ENCODE data around the gene SLC25A46. TPM values are rescaled to one million over a fixed set of nuclear protein-coding genes. Genes with fewer than 3 reads are reported as not detected.

SLC25A46 gene
- total and polyA plus RNA-seq, 2 of the 8 experiments (the other 6 are each of a cell fraction or from before 2014, with no cell fraction given): 10.6 to 21.7 TPM

DNA sequence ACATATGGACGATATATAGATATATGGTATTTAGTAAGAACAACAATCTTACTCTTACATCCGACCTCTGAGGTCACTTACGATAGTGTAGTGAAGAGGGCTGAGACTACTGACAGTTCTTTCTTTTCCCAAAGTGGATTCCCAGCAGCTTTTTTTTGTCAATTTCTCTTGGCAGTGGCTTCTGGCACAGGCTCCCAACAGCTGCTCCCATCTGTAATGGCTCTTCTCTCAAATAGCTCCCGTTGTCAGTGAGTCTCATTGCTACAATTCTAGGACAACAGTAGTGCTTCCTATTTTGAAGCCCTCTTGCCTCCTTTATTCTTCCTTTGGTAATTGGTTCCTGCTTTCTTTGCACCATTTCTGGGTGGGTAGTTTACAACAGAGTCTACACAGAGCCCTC is 68.4 kb downstream of the SLC25A46 start:
- DNase-seq (ENCODE audit: low read depth in 1 of 2, low spot score in 2 of 2) (no peak), FAIRE-seq (no peak)
- POLR2A ChIA-PET (ENCODE audit: partially characterized antibody): no interaction called here
- TF ChIP-seq TAF7 (optimal IDR thresholded peaks at IDR 0.05; ENCODE audit: borderline replicate concordance, low read depth, low read length) (no peak), RBBP5 (IDR thresholded peaks at IDR 0.05; ENCODE audit: borderline replicate concordance, low read depth, low read length) (no peak), MAFK (IDR thresholded peaks at IDR 0.05; ENCODE audit: low read depth, low read length) (no peak)
- TF ChIP-seq, protein P1, sequence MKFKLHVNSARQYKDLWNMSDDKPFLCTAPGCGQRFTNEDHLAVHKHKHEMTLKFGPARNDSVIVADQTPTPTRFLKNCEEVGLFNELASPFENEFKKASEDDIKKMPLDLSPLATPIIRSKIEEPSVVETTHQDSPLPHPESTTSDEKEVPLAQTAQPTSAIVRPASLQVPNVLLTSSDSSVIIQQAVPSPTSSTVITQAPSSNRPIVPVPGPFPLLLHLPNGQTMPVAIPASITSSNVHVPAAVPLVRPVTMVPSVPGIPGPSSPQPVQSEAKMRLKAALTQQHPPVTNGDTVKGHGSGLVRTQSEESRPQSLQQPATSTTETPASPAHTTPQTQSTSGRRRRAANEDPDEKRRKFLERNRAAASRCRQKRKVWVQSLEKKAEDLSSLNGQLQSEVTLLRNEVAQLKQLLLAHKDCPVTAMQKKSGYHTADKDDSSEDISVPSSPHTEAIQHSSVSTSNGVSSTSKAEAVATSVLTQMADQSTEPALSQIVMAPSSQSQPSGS (IDR thresholded peaks at IDR 0.05; ENCODE audit: low read length): no peak

More for the DNA sequence above, 68.4 kb downstream of the SLC25A46 start:
- Histone ChIP-seq H3K27ac (ENCODE audit: low read depth, low read length) (no peak overlapping the region), H2BK120ac (replicated peaks; ENCODE audit: low read depth, low read length) (no peak overlapping the region), H3K4ac (replicated peaks; ENCODE audit: insufficient read length, low read depth, low read length) (no peak overlapping the region), H3K23me2 (ENCODE audit: low read depth, low read length) (no peaks in the 10 kb centered on the region), H2BK15ac (ENCODE audit: low read length) (no peak overlapping the region), H2AK5ac (ENCODE audit: low read depth, low read length) (no peak overlapping the region), H3K79me1 (ENCODE audit: low read depth, low read length) (no peaks in the 10 kb centered on the region), H2BK12ac (ENCODE audit: low read depth, low read length) (no peak overlapping the region), H4K8ac (ENCODE audit: extremely low read depth, insufficient read depth, low read length) (no peak overlapping the region), H3K4me2 (ENCODE audit: insufficient read depth in 1 of 2, low read depth in 2 of 2, low read length in 2 of 2) (no peak overlapping the region), H3K27me3 (replicated peaks in 1 of 4; ENCODE audit: control insufficient read depth in 3 of 4, extremely low read depth in 1 of 4, insufficient read depth in 3 of 4, low read length in 3 of 4) (no peaks in the 10 kb centered on the region), H2BK5ac (ENCODE audit: low read depth, low read length) (no peak overlapping the region), H3K4me3 (ENCODE audit: extremely low read depth in 1 of 4, insufficient read depth in 2 of 4, low read depth in 3 of 4, low read length in 4 of 4) (no peak overlapping the region), H3K36me3 (ENCODE audit: control insufficient read depth in 2 of 4, insufficient read depth in 4 of 4, low read length in 3 of 4) (no peaks in the 10 kb centered on the region), H4K5ac (ENCODE audit: insufficient read length, low read depth, low read length) (no peak overlapping the region), H2BK20ac (ENCODE audit: low read length) (no peak overlapping the region), H2AFZ (ENCODE audit: low read length) (no peak overlapping the region), H3K23ac (ENCODE audit: insufficient read length) (no peak overlapping the region), H3K14ac (ENCODE audit: insufficient read length) (no peak overlapping the region), H3K79me2 (ENCODE audit: control insufficient read depth in 1 of 2, insufficient read depth in 2 of 2, low read length in 2 of 2) (no peaks in the 10 kb centered on the region), H3K4me1 (replicated peaks in 1 of 4; ENCODE audit: control insufficient read depth in 3 of 4, insufficient read depth in 4 of 4, low read length in 3 of 4) (no peaks in the 10 kb centered on the region), H4K91ac (replicated peaks; ENCODE audit: insufficient read length, low read length) (no peak overlapping the region), H3K56ac (replicated peaks; ENCODE audit: insufficient read length, low read depth, low read length) (no peak overlapping the region), H4K20me1 (replicated peaks in 1 of 2; ENCODE audit: control insufficient read depth in 1 of 2, insufficient read depth in 2 of 2, low read length in 2 of 2) (no peaks in the 10 kb centered on the region), H3K18ac (ENCODE audit: extremely low read depth, low read length) (no peak overlapping the region), H3K9ac (replicated peaks in 1 of 4; ENCODE audit: extremely low read depth in 1 of 4, low read depth in 3 of 4, low read length in 3 of 4) (no peak overlapping the region), H3K9me3 (ENCODE audit: insufficient read depth in 2 of 2, low read depth in 1 of 2, low read length in 1 of 2) (0 out of 4 replicates have a peak, but pooled peaks cover 0 to 3% of the 10 kb centered on the region in 2 experiments)
- 94% methylated on average over 4 of the region's 4 CpGs; no CpG with 5 or more reads in 1 of the 2 experiments for WGBS, 2 experiments (ENCODE audit: extremely low coverage in 1 of 2, insufficient coverage in 1 of 2, insufficient read length in 1 of 2, insufficient replicate concordance in 2 of 2, low coverage in 1 of 2, low lambda C conversion rate in 2 of 2, missing lambda C conversion rate in 1 of 2)
- CTCF ChIA-PET (ENCODE audit: partially characterized antibody): no interaction called here
